NCI-H345 (cell line): Measurements from ENCODE around the gene APBA1.

Experiments
- DNase-seq: peaks from one replicate; lab custom pipeline; 2025; lab: John Stamatoyannopoulos, UW

Gene APBA1

GRCh38 chr9:69472101-69472620 is 200.0 kb downstream of the APBA1 start:
- DNase-seq, result no peak

- DNase-seq, result no peak
Measured at GRCh38 chr9:69471433-69471832, 200.7 kb downstream of the APBA1 start.

GRCh38 chr9:69470186-69470977 is 201.8 kb downstream of the APBA1 start:
- no peak for DNase-seq

GRCh38 chr9:69469136-69469535 is 203.0 kb downstream of the APBA1 start:
- no peak for DNase-seq

GRCh38 chr9:69468380-69468779 is 203.8 kb downstream of the APBA1 start:
- no peak for DNase-seq

GRCh38 chr9:69466151-69466550 is 206.0 kb downstream of the APBA1 start:
- no peak for DNase-seq

GRCh38 chr9:69465473-69465872 is 206.7 kb downstream of the APBA1 start:
- no peak for DNase-seq

GRCh38 chr9:69463497-69464068 is 208.6 kb downstream of the APBA1 start:
- DNase-seq, result no peak

- DNase-seq, result no peak
Measured at GRCh38 chr9:69462394-69462793, 209.8 kb downstream of the APBA1 start.

- DNase-seq, result no peak
Measured at GRCh38 chr9:69461103-69461887, 210.9 kb downstream of the APBA1 start.

GRCh38 chr9:69460012-69460411 is 212.2 kb downstream of the APBA1 start:
- no peak for DNase-seq

- DNase-seq, result no peak
Measured at GRCh38 chr9:69458176-69458575, 214.0 kb downstream of the APBA1 start.

- DNase-seq, result no peak
Measured at GRCh38 chr9:69456201-69456600, 216.0 kb downstream of the APBA1 start.

- peak; percentile 65 for DNase-seq
Measured at GRCh38 chr9:69455311-69455710, 216.9 kb downstream of the APBA1 start.

- no peak for DNase-seq
Measured at GRCh38 chr9:69454321-69454720, 217.8 kb downstream of the APBA1 start.

- DNase-seq, result no peak
Measured at GRCh38 chr9:69453746-69454145, 218.4 kb downstream of the APBA1 start.

GRCh38 chr9:69452110-69452782 is 219.9 kb downstream of the APBA1 start:
- no peak for DNase-seq

- no peak for DNase-seq
Measured at GRCh38 chr9:69446496-69446895, 225.7 kb downstream of the APBA1 start.

- DNase-seq, result no peak
Measured at GRCh38 chr9:69445251-69445650, 226.9 kb downstream of the APBA1 start.

- no peak for DNase-seq
Measured at GRCh38 chr9:69444791-69445190, 227.4 kb downstream of the APBA1 start.

GRCh38 chr9:69444021-69444420 is 228.2 kb downstream of the APBA1 start:
- DNase-seq, result no peak

GRCh38 chr9:69443178-69443577 is 229.0 kb downstream of the APBA1 start:
- DNase-seq, result peak; percentile 83
